Fibroblast of upper back skin (primary cell): Measurements from ENCODE around the gene LRRK1.

Experiments
- DNase-seq: peaks from one replicate; pipeline ENCODE4 v3.0.0-alpha.2; 2013

Gene LRRK1

GRCh38 chr15:101105059-101105891 is 186.1 kb downstream of the LRRK1 start:
- DNase-seq, result peak; percentile 59

GRCh38 chr15:101107101-101107500 is 187.9 kb downstream of the LRRK1 start:
- DNase-seq, result no peak

GRCh38 chr15:101107625-101108460 is 188.7 kb downstream of the LRRK1 start:
- no peak for DNase-seq

- no peak for DNase-seq
These were observed 189.3 kb downstream of the LRRK1 start for GRCh38 chr15:101108461-101108775.

- DNase-seq, result no peak
These were observed 189.6 kb downstream of the LRRK1 start for GRCh38 chr15:101108791-101109190.

- no peak for DNase-seq
These were observed 191.8 kb downstream of the LRRK1 start for GRCh38 chr15:101110681-101111569.

GRCh38 chr15:101111570-101112262 is 192.6 kb downstream of the LRRK1 start:
- no peak for DNase-seq

- DNase-seq, result no peak
These were observed 193.4 kb downstream of the LRRK1 start for GRCh38 chr15:101112336-101113113.

GRCh38 chr15:101113114-101114005 is 194.2 kb downstream of the LRRK1 start:
- no peak for DNase-seq

- no peak for DNase-seq
These were observed 195.0 kb downstream of the LRRK1 start for GRCh38 chr15:101114166-101114565.

- DNase-seq, result no peak
These were observed 195.5 kb downstream of the LRRK1 start for GRCh38 chr15:101114610-101115009.

GRCh38 chr15:101115393-101115785 is 196.2 kb downstream of the LRRK1 start:
- peak; percentile 22 for DNase-seq

GRCh38 chr15:101115786-101116680 is 196.9 kb downstream of the LRRK1 start:
- peak; percentile 73 for DNase-seq

GRCh38 chr15:101116681-101116976 is 197.5 kb downstream of the LRRK1 start:
- no peak for DNase-seq

GRCh38 chr15:101118116-101118515 is 199.0 kb downstream of the LRRK1 start:
- DNase-seq, result no peak

GRCh38 chr15:101118615-101119014 is 199.5 kb downstream of the LRRK1 start:
- DNase-seq, result no peak

GRCh38 chr15:101119181-101119580 is 200.0 kb downstream of the LRRK1 start:
- DNase-seq, result no peak
